HFF-Myc (cell line): ENCODE data around the gene MINDY3.

Experiments used
- DNase-seq: peaks from one replicate; pipeline ENCODE4 v3.0.0-alpha.2; 2011; ENCODE audit warnings: low read depth; ENCODE audit errors: extremely low read depth
- H3K4me3 ChIP-seq: replicated peaks from 2 replicates; pipeline ENCODE4 v1.5.1; 2011; ENCODE audit warnings: low read depth, mild to moderate bottlenecking, control low read depth, low read length
- TF ChIP-seq, protein P1 (sequence below): IDR thresholded peaks from 2 replicates; pipeline ENCODE4 v1.5.1; 2012; ENCODE audit warnings: mild to moderate bottlenecking, low read depth, low read length, control low read depth; ENCODE audit errors: missing control alignments

The MINDY3 gene

DNA sequence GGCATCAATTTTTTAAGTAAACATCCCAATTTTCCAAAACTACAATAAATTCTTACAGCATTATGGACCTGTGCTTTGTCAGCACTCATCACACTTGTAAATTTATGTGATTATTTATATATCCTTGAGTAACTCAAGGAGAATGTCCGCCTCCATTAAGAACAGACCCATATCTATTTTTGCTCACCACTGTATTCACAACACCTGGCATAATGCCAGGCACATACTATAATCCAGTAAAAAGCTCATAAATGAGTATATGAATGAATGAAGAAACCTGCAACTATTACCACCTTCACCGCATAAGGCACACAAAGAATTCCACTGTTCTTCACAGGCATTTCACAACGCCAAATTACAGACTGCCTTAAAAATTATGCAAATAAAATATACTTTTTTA is 46.9 kb downstream of the MINDY3 start:
- DNase-seq, result no peak
- TF ChIP-seq, protein P1, sequence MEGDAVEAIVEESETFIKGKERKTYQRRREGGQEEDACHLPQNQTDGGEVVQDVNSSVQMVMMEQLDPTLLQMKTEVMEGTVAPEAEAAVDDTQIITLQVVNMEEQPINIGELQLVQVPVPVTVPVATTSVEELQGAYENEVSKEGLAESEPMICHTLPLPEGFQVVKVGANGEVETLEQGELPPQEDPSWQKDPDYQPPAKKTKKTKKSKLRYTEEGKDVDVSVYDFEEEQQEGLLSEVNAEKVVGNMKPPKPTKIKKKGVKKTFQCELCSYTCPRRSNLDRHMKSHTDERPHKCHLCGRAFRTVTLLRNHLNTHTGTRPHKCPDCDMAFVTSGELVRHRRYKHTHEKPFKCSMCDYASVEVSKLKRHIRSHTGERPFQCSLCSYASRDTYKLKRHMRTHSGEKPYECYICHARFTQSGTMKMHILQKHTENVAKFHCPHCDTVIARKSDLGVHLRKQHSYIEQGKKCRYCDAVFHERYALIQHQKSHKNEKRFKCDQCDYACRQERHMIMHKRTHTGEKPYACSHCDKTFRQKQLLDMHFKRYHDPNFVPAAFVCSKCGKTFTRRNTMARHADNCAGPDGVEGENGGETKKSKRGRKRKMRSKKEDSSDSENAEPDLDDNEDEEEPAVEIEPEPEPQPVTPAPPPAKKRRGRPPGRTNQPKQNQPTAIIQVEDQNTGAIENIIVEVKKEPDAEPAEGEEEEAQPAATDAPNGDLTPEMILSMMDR, result no peak
- no peak overlapping the region for H3K4me3 ChIP-seq

DNA sequence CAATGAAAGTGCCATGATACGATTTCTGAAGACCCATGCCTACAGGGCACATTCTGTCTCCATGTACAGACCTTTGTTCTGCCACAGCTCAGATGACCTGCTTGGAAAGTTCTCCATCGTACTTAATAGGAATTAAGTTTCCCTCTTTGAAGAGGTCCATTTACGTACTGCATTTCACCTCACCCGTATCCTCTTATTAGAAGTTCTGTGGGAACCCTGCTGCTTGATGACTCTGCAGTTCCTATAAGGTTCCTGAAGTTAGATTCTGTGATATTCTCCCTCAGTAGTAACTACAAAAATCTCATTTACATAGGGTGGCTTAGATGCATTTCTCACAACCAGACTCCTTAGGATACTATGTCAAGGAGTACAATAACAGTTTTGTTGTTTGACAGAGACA is 50.9 kb downstream of the MINDY3 start:
- no peak overlapping the region for H3K4me3 ChIP-seq
- no peak for DNase-seq
- TF ChIP-seq, protein P1, result no peak

GRCh38 chr10:15808204-15808797 is 52.0 kb downstream of the MINDY3 start:
- no peak overlapping the region for H3K4me3 ChIP-seq
- no peak for DNase-seq
- TF ChIP-seq, protein P1, result no peak

DNA sequence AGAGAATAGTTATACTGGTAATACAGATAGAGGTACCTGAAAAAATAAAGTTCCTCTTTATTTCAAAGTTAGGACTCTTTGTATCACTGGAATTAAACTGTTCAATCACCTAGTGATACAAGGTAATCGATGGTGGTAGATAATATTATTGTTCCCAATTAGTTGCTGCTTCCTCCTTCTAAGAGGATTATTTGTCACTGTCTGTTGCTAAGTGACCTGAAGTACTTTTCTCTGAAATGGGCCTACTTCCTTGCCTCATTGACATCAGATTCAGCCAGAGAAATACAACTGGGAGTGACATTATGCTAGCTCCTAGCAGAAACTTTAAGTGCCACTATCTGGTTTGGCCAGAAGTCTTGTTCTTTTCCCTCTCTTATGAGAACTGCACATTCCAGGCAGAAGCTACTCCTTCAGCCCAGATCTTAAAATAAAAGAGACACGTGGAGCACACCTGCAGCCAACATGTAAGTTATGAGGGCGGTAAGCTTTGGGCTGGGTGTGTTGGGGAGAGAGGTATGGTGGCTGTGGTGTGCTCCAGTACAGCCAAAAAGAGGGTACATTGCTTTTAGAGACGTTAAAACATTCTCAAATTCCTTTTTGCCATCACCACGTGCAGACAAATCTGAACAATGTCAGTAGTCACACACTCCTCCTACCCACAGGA is 54.8 kb downstream of the MINDY3 start:
- H3K4me3 ChIP-seq, result no peak overlapping the region
- no peak for DNase-seq
- TF ChIP-seq, protein P1, result no peak

DNA sequence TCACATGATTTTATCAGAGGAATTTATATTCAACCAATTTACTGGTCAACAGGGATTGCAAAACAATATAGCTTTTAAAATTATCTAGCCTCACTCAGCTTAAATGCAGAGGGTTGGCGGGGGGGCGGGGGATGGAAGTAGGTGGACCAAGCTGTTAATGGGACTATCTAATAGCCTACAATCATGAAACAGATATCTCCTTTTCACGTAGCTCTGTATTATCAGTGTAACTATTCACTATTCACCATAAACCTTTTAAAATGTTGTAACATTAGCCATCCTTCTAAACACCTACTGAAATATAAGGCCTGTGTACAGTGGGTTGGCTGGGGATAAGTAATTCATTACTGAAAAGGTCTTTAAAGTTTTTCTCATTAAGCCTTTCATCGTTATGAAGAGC is 56.2 kb downstream of the MINDY3 start:
- no peak overlapping the region for H3K4me3 ChIP-seq
- DNase-seq, result no peak
- TF ChIP-seq, protein P1, result no peak

GRCh38 chr10:15802375-15802949 is 57.8 kb downstream of the MINDY3 start:
- DNase-seq, result no peak
- no peak overlapping the region for H3K4me3 ChIP-seq
- TF ChIP-seq, protein P1, result no peak

DNA sequence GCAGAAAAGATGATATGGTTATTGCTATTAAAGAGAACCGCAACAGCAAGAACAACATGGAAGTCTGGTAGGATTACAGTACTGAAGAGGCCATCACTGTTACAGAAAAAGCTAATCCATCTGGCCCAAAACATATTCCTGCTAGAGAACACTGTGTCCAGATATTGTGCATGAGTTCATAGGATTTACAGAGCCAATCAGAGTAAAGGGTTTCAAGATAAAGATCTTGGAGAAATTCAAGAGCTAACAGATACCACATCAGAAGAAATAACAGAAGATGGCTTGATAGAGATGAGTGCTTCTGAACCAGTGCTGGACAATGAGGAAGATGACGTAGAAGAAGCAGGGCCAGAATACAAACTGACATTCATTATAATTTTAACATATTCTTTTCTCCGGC is 58.7 kb downstream of the MINDY3 start:
- H3K4me3 ChIP-seq, result no peak overlapping the region
- TF ChIP-seq, protein P1, result no peak
- DNase-seq, result no peak
